IMR-90 (cell line): ENCODE measurements around the gene SIK3.

Experiments
- BHLHE40 ChIP-seq: fragments of 150-350 bp; IDR thresholded peaks from 2 replicates; pipeline ENCODE4 v1.6.1; 2016; ENCODE audit warnings: mild to moderate bottlenecking, low read depth, low read length
- CHD1 ChIP-seq: IDR thresholded peaks from 2 replicates; pipeline ENCODE4 v1.6.1; 2012; ENCODE audit warnings: low read depth, low read length, improper control_type of control experiment
- CTCF ChIP-seq: conservative IDR thresholded peaks from 2 replicates; pipeline ENCODE4 v1.5.1; 2012; ENCODE audit warnings: mild to moderate bottlenecking, low read depth, low read length, improper control_type of control experiment
- FOS ChIP-seq: fragments of 150-350 bp; IDR thresholded peaks from 2 replicates; pipeline ENCODE4 v1.6.1; 2016; ENCODE audit warnings: low read depth, low read length
- MAFK ChIP-seq: IDR thresholded peaks from 2 replicates; pipeline ENCODE4 v1.6.1; 2012; ENCODE audit warnings: low read depth, low read length, improper control_type of control experiment
- POLR2A ChIP-seq: IDR thresholded peaks from 2 replicates; pipeline ENCODE4 v1.6.1; 2012; ENCODE audit warnings: mild to moderate bottlenecking, low read depth, low read length
- RAD21 ChIP-seq: IDR thresholded peaks from 2 replicates; pipeline ENCODE4 v1.6.1; 2012; ENCODE audit warnings: low read length, improper control_type of control experiment
- RFX5 ChIP-seq: IDR thresholded peaks from 2 replicates; pipeline ENCODE4 v1.8.0; 2012; ENCODE audit warnings: low read depth, mild to moderate bottlenecking, low read length, moderate library complexity

- TF ChIP-seq CHD1 (no peak), RFX5 (no peak), POLR2A (peak; percentile 87), MAFK (no peak), RAD21 (no peak), BHLHE40 (0 out of 2 replicates have a peak, but pooled peaks have one; percentile 27), CTCF (no peak), FOS (no peak)
Observed at GRCh38 chr11:117143871-117144476, 45.7 kb upstream of the SIK3 start, which contains the start of gene PAFAH1B2.
